ENCODE results near the gene LMO1.

The LMO1 gene

DNA sequence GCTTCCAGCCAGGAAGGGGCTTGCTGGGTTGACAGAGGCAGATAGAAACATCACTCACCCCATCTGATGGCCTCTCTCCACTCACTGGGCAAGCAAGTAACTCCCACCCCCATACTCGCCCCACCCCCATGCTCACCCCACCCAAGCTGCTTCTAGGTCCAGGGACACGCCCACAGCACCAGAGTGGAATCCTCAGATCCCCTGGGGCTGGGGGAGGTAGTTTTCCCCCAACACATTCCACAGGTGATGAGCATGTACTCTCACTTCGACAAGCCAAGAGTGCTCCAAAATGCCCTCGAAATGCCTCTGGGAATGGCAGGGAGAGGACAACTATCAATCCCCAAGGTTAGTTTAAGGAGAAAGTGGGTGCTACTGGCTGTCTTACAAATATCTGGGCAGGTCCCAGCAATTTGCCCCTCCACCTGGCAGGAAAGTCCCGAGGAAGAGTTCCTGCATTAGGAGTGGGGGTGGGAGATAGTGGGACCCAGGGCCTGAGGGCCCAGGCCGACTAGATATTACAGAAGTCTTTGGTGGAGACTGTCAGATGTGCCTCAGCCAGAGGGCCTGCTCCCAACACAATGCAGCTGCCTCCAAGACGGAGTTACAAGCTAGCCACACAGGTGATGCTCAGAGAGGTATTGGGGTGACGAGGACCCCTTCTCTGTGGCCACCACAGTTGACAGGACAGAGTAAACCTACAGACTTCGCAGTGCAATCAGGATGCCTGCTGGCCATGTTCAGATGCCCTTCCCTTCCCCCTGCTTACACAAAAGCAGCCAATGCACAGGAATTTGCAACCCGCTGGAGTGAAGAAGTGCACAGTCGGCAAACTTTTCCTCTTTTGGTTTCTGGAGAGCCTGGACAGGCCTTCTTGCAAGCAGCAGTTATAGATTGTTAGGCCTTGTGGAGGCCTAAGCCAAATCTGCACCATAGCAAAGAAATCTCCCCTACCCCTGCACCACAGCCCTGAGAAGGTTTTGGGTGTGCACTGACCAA is 2.9 kb upstream of the LMO1 start:
- no peak for DNase-seq

DNA sequence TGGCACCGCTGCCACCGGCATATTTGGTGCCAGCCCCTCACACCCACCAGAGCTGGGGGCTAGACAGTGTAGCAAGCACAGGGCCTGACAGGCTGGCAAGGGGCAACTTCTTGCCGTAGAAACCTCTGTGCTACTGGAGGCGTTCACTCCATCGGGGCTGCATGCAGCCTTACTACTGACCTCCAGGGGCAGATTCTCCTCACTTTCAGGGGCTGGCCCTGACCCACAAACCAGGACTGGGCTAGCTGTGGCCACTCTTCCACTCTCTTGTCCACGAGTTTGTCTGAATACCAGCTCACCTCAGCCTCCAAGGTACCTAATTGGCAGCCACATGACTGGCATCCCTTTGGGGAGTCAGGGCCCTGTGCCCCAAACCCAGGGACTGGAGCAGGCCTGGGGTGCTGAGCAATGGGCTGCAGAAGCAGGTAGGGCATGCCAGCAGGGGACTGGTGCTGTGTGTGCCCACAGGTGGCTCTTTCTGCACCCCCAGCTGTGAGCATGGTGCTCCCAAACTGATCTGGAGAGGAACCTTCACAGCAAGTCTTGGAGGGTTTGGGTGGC is 2.1 kb upstream of the LMO1 start:
- no peak for DNase-seq

DNA sequence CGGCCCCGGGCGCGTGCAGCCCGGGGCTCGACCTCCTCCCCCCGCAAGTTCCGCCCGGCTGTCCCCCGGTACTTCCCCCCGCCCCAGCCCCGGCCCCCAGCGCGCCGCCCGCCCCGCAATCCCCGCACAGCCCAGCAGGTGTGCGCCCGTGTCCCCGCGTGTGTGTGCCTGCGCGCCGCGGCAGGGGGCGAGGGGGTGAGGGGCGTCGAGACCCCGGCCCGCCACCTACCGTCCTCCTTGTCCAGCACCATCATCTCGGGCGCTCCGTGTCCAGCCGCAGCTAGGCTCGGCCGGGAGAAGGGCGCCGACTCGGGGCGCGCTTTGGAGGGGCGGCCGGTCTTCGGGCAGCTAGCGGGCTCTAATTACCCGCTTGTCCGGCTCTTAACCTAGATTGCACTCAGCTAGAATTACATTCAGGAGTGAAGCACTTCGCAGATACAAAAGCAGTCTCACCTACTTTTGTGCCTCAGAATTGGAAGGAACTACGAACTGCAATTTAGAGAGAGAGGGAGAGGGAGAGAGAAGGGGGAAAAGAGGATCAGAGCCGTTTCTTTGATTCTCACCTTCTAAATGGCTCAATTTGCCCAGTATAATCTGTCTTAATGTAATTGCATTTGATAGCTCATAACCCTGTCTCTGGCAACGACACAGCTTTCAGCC is 439 bp downstream of the LMO1 start:
- peak in 1 of 56 donors; percentile 26 for DNase-seq

DNA sequence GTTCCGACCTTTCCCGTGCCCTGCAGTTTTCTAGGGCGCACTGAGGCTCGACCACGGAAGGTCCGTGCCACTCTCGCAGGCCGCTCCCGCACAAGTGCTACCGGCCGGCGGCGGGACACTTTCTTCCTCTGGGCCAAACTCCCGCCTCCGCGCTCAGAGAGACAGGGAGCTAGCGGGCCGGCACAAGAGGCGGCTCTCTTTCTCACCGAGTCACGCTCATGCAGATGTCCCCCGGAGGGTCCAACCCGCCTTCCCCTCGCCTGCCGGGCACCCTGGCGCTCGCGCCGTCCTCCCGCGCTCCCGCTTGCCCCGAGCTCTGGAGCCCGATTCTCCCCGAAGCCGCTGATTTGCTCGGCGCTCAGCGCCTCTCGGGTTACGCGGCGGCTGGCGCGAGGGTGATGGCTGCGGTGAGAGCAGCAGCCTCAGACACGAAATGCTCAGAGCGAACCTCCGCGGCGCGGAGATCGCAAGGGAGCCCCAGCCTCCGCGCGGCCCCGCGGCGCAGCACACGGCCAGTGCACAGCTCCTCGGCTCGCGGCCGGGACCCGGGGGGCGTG is 1.0 kb downstream of the LMO1 start:
- DNase-seq, result peak in 2 of 56 donors; percentile 26 to 38

DNA sequence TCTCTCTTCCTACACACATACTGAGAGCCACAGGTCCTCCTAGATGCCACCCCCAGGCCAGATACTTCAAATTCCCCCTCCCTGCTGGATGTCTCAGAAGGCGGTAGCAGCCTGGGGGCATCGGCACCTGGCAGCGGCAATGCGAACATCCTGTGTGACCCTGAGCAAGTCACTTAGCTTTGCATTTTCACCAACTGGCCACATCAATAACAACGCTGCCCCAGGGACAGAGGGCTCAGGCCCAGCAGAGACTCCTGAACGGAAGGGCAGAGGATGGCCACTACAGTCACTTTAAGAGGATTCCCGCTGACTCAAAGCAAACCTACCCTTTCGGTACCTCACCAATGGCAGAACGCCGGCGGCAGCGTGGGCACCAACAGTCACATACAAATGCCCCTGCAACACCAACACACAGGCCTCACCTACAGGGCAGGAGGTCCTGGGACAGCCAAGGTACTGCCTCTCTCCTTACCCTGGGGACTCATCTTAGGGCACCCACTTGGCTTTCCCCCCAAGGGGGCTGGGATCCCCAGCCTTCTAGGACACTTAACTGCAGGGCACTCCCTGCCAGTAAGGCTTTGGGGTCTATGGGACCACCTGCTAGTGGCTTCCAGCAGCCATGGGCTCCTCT is 1.6 kb downstream of the LMO1 start:
- DNase-seq, result no peak

DNA sequence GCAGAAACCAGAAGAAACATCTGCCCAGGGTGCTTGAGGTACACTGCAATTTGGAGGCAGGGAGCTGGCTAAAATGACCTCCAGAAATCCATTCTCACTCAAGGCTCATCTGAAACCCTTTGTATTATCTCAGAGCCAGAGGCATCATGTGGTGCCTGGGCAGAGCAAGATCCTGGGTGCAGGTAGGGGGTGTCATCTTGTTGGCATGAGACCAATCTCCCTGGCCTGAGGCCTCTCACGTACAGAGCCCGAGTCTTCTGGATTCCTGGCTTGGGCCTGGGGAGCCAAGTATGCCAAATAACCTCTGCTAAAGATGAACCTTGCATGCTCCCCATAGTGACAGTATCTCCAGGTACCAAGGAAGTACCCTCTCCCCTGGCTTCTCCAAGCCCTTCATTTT is 2.4 kb downstream of the LMO1 start:
- DNase-seq, result no peak

DNA sequence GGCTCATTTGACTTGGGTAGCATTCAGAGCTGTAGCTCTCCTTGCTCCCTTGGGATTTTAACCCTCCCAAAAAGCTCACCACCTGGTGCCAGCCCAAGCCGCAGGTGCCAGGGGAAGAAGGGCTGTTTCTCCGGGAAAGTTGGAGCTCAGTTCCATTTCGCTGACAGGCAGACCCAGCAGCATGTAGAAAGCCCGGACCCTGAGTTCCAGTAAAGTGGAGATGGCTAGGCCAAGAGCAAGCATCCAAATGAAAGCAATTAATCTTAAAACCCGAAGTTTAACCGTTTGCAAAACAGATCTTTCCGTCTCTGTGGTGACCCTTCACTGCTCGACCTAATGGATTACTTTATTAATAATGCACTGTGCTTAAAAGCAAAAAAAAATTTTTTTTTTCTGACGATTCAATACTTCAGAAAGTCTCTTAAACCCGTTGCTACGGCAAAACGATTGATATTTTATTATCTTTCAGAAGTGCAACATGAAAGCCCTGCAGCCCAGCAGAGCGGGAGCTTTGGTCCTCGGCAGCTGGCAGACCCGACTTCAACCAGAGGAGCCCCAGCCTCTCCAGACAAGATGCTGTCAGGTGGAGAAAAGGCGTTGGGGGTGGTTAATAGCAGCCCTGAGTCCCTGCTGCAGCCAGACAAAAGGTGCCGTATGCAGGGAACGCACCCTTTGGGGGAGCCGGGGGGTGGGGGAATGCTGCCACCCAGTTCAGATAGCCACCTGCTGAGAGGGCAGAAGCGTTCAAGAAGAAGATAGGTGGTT is 3.3 kb downstream of the LMO1 start:
- DNase-seq, result no peak

DNA sequence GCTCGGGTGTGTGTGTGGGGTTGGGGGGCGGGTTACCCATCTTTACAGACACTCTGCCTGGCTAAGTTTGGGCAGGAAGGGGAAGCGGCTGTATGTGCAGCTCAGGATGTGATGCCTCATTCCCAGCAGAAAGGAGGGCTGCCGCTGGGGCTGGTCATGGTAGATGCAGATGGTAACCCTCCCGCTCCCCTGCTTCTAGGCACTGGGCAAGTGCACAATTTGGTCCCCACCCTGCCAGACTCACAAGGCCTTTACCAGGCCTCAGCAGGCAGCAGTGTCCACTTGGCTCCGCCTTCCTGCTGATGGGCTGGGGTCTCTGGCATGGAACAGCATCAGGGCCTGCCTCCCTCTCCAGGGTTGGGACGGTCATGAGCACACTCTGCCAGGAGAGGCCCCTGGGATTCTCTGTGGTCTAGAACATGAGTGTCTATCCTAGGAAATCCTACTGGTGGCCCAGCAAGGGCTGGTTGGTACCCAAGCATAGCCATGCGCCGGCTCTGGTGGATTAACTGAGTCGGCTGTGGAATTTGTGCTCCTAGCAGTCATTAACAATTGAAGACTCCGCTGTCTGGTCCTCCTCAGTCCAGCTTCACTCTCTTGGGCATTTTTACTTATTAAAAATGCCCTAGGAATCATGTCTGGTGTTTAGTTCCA is 4.2 kb downstream of the LMO1 start:
- DNase-seq, result no peak

DNA sequence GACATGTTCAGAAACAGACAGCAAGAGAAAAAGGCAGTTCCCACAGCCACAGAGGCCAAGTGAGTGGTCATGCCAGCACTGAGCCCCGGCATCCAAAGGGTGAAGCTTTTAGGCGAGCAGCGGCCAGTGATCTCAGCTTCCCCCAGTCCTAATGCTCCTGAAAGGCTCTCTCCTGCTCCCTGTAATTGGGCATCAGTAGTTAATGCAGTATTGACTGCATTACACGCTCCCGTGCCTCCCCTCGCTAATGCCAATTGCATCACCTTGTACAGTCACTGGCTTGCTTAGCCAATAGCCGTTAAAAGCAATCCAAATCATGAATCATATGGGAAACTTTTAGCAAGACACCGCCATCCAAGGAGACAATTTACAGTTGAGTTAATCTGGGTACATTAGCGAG is 4.9 kb downstream of the LMO1 start:
- no peak for DNase-seq

DNA sequence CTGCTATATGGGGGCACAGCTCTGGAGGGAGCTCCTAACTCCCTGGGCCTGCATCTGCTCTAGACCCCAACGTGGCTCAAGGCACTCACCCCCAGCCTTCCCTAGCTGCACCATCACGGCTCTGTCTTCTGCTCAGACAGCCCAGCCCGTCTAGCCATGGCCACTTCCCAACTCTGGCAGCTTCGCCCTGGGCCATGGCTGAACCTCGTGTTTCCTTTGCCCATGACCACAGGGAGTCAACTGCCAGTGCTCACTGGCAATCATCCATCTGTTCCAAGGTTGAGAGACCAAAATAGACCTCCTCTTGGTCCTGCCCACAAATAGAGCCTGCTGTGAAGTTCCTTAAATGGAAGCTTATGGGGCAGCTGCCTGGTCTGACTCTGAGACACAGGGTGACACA is 5.4 kb downstream of the LMO1 start:
- DNase-seq, result peak in 11 of 56 donors; percentile 9 to 60 (median 31)

DNA sequence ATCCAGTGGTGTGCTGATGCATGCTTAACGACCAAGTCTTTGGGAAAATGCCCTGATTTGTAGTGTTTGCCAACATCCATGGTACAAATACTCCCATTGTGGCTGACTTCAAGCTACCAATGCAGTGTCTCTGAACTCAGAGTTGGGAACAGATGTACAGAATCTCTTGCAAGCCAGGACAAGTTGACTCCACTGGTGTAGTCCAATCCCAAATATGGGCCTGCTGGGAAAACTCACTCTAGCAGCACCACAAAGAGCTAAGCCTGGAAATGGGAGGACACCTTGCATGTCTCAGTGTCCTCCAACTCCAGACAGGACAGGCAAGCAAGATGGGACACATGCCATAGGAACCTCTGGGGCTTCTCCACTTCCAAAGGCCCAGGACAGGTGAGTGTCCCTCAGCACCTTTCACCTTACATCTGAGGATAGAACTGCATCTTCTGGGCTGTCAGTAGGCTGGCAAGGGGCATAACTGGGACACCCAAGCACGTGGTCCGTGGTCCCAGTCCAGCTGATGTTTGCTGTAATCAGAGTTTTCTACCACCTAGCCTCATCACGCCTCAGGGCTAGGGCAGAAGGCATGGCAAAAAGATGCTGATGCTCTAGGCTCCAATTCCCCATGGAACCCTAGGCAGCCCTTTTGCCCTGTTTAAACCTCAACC is 6.5 kb downstream of the LMO1 start:
- peak in 12 of 56 donors; percentile 17 to 62 (median 34) for DNase-seq

DNA sequence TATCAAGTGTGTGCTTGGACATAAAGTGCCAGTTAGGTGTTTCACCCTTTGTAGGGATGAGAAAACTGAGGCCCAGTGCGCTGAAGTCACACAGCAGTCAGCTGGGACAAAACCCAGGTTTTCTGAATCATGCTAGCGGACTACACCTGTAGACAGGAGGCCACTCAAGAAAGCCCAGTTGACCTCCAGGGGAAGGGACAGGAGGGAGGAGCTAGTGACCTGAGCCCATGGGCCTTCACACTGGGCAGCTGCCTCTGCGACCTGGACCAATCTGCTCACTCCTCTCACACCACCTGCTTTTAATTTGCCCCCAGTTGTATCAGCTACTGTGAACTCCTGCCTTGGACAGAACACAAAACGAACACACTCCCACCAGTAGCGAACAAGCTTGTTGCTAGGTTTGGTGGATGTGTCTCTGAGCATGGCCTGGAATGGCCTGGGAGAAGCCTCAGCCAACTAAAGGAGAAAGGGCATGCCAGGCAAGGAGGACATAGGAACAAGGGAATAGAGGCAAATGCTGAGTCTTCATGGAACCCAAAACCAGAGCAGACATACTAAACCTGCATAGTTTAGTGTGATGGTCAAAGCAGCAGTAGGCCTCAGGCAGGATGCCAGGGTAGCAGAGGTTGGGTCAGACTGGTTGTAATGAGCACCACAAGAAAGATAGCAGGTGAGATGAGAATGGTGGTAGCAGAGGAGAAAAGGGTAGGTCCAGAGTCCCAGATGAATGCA is 7.2 kb downstream of the LMO1 start:
- DNase-seq, result no peak

DNA sequence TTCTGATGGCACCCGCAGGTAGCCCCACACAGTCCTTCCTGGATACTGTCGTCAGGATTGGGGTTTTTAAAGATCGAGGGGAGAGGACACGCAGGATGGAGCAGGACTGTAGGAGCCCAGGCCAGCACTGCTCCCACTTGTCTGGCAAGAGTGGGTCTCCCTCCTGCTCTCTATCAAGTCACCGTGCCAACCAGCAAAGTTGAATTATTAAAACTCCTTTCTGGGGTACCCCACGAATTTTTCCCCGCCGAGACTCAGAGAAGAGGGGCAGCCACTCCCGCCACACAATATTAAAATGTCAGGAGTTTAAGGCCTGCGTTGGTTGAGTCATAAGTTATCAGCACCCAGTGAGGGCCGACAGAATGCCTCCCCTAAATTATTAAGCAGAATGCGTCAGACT is 10.1 kb downstream of the LMO1 start:
- no peak for DNase-seq

DNA sequence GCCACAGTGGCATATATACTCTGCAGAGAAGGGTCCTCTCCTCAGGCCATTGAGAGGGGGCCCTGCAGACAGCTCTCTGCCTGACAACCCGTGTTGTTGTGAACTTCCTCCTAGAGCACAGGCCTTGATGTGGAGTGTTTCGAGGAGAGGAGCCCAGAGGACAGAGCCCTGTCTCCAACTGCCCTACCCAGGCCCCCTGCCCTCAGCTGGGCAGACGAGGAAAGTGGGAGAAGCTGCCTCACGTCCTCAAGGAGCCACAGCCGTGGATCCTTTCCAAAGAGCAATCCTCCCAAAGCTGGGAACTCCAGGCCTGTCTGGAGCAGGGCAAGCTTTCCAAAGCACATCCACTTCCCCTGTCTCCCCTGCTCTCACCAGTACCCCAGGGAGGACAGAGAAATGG is 10.7 kb downstream of the LMO1 start:
- no peak for DNase-seq

DNA sequence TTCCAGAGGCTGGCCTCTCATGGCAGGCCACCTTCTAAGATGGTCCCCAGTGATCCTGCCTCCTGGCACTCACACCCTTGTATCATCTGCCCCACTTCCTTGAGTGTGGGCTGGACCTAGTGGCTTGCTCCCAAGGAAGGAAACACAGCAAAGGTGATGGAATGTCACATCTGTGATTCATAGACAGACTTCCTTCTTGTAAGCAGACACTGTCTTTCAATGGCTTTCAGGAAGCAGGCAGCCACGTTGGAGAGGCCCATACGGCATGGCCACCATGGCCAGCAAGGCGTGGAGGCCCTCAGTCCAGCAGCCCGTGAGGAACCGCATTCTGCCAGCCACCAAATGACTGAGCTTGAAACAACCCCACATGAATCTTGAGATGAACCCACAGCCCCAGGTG is 11.3 kb downstream of the LMO1 start:
- no peak for DNase-seq

DNA sequence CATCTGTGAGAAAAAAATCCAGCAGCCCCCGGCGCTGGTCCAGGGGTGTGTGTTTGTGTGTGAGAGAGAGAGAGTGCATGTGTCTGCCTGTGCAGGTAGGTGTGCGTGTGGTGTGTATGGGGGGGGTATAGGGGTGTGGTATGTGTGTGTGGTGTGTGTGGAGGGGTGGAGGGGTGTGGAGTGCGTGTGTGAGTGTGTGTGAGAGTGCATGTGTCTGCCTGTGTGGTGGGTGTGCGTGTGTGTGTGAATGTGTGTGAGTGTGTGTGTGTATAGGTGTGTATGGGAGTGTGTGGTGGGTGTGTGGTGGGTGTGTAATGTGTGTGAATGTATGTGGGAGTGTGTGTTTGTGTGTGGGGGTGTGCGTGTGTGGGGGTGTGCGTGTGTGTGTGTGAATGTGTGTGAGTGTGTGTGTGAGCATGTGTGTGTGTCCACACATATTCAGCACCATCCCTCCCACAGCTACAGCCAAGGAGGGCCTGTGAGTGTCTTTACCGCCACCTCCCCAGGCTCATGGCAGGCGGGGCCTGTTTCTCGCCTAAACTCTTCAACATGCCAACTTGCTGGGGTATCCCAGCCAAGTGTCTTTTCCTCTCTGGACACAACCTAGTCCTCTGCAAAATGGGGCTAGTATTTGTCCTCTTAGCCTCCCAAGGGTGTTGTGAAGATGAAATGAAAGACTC is 11.9 kb downstream of the LMO1 start:
- no peak for DNase-seq

DNA sequence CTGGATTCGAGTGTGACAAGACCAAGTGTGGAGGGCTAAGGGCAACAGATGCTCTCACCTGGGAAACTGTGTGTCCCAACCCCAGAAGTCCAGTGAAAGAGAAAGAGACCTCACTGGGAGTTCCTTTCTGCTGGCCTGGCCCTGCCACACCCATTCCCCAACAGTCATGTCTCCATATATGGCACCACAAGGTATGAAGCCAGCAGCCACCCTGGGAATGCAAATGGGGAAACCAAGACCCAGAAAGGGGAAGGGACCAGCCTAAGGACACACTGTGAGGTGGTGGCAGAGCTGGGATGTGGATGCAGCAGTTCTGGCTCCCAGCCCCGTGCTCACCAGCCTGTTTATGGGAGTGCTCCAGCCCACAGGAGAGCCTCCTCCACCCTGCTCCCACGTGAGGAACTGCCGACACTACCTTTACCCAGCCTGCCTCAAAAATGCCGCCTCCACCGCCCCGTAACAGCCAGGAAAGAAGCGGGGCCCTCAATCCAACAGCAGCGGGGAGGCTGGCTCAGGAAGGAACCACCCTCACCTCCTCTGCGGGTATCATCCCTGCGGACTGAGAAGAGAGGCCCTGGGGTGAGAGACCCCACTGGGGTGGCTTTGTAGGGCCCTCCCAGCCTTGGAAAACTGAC is 12.6 kb downstream of the LMO1 start:
- DNase-seq, result no peak

DNA sequence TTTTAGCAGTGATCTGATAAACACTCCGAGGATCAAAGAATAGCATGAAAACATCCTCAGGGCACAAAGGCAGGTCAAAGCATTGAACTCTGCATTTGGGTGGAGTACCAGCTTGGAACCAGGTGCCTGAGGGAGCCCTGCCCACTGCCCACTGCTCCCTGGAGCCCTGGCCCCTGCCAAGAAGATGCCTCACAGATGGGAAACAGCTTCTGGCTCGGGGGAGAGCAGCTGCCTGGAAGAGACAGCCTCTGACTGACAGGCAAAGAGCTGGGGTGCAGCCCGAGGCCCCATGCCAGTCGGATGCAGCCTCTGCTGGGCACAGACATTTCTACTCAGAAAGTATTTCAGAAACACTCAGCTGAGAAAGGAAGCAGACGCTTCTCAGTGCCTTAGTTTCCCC is 13.2 kb downstream of the LMO1 start:
- DNase-seq, result no peak

Measured in amygdala (tissue), 56 donors.